Neural progenitor cell (in vitro differentiated cells): ENCODE results near the gene TP73. TPM values are rescaled to one million over a fixed set of nuclear protein-coding genes. Genes with fewer than 3 reads are reported as not detected.

Experiments
- DNase-seq: peaks from one replicate; pipeline ENCODE4 v3.0.0-alpha.2; 2016; ENCODE audit warnings: low spot score
- H2AFZ ChIP-seq: fragments of 200-600 bp; sonication (generic); replicated peaks from 2 replicates; pipeline ENCODE4 v1.6.1; 2016; ENCODE audit warnings: antibody characterized with exemption
- H3F3A ChIP-seq: fragments of 200-600 bp; sonication (generic); 2 replicates; pipeline ENCODE4 v1.6.1; 2016; ENCODE audit warnings: antibody characterized with exemption, low read depth
- H3K27ac ChIP-seq: fragments of 200-600 bp; sonication (generic); 2 replicates; pipeline ENCODE4 v1.5.1; 2016; ENCODE audit warnings: mild to moderate bottlenecking
- H3K27me3 ChIP-seq: fragments of 200-600 bp; sonication (generic); 2 replicates; pipeline ENCODE4 v1.6.1; 2016; ENCODE audit warnings: mild to moderate bottlenecking, moderate library complexity
- H3K36me3 ChIP-seq: fragments of 200-600 bp; sonication (generic); 2 replicates; pipeline ENCODE4 v1.5.1; 2016
- H3K4me1 ChIP-seq: fragments of 200-600 bp; sonication (generic); 2 replicates; pipeline ENCODE4 v1.6.1; 2016; ENCODE audit warnings: mixed run types
- H3K4me2 ChIP-seq: fragments of 200-600 bp; sonication (generic); 2 replicates; pipeline ENCODE4 v1.6.1; 2016
- H3K4me3 ChIP-seq: fragments of 200-600 bp; sonication (generic); 2 replicates; pipeline ENCODE4 v1.5.1; 2016
- H3K79me2 ChIP-seq: fragments of 200-600 bp; sonication (generic); 2 replicates; pipeline ENCODE4 v1.6.1; 2016; ENCODE audit warnings: low read depth
- H3K9ac ChIP-seq: fragments of 200-600 bp; sonication (generic); 2 replicates; pipeline ENCODE4 v1.6.1; 2016
- H3K9me3 ChIP-seq: fragments of 200-600 bp; sonication (generic); 2 replicates; pipeline ENCODE4 v1.5.1; 2016; ENCODE audit warnings: low read depth
- H4K20me1 ChIP-seq: fragments of 200-600 bp; sonication (generic); 2 replicates; pipeline ENCODE4 v1.6.1; 2016; ENCODE audit warnings: low read depth
- H3K27ac Mint-ChIP-seq: 3 replicates; pipeline ENCODE4 v1.8.0; 2021; ENCODE audit warnings: mixed read lengths
- H3K27me3 Mint-ChIP-seq: 2 replicates; pipeline ENCODE4 v1.8.0; 2022; ENCODE audit warnings: low read depth, mild to moderate bottlenecking, inconsistent platforms, moderate library complexity, mixed read lengths; ENCODE audit not compliant: insufficient read depth
- H3K36me3 Mint-ChIP-seq: 3 replicates; pipeline ENCODE4 v1.8.0; 2021; ENCODE audit warnings: mixed read lengths
- H3K4me1 Mint-ChIP-seq: 3 replicates; pipeline ENCODE4 v1.8.0; 2021; ENCODE audit warnings: mixed read lengths
- H3K4me3 Mint-ChIP-seq: 3 replicates; pipeline ENCODE4 v1.8.0; 2021; ENCODE audit warnings: mild to moderate bottlenecking, moderate library complexity, mixed read lengths
- H3K9me3 Mint-ChIP-seq: 3 replicates; pipeline ENCODE4 v1.8.0; 2020; ENCODE audit warnings: mixed read lengths
- EZH2 ChIP-seq: fragments of 200-600 bp; sonication (generic); IDR thresholded peaks from 2 replicates; pipeline ENCODE4 v1.6.1; 2017; ENCODE audit warnings: antibody characterized with exemption, mild to moderate bottlenecking, moderate library complexity
- EZH2phosphoT487 ChIP-seq: fragments of 200-600 bp; sonication (generic); IDR thresholded peaks from 2 replicates; pipeline ENCODE4 v1.6.1; 2017; ENCODE audit warnings: antibody characterized with exemption
- total RNA-seq: library from RNA; depleted of rRNA; stranded (reverse); fragments of >200 nt; gene quantifications from 2 replicates; pipeline ENCODE4 v1.2.3, GENCODE V29; 2015; ENCODE audit warnings: low replicate concordance
- TF ChIP-seq, protein P1 (sequence below): fragments of 200-600 bp; sonication (generic); IDR thresholded peaks from 2 replicates; pipeline ENCODE4 v1.5.1; 2017; ENCODE audit warnings: antibody characterized with exemption, mild to moderate bottlenecking

Gene TP73
- total RNA-seq, 1 donor from 2014 or later = not detected

DNA sequence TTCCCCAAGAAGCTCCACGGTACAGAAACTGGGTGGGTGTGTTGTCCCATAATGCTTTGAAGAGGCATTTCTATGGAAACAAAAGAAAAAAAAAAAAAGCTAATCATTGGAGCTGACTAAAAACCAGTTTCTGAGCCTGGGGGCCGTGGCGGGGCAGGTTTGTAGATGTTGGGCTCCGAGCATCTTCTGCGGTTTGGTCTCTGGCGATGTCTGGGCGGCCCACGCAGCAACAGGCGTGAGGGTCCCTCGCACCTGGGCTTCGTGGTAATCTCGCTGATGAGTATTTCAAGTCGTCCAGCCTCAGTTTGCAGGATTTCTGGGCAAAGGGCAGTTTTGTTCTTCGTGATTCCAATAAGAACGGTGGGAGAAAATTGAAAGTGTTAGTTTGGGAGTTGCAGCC is 6.8 kb downstream of the TP73 start:
- H3K9me3 Mint-ChIP-seq = no peaks in the 10 kb centered on the region
- Histone ChIP-seq H3K9me3 (no peaks in the 10 kb centered on the region), H3F3A (no peaks in the 10 kb centered on the region), H3K27ac (no peak overlapping the region), H3K27me3 (peaks cover 79% of the 10 kb centered on the region), H3K36me3 (no peaks in the 10 kb centered on the region), H3K4me2 (no peak overlapping the region), H3K4me1 (no peaks in the 10 kb centered on the region), H4K20me1 (no peaks in the 10 kb centered on the region), H3K4me3 (no peak overlapping the region), H2AFZ (no peak overlapping the region), H3K9ac (no peak overlapping the region), H3K79me2 (no peaks in the 10 kb centered on the region)
- H3K4me1 Mint-ChIP-seq = peaks cover 3% of the 10 kb centered on the region
- no peak overlapping the region for H3K4me3 Mint-ChIP-seq
- no peaks in the 10 kb centered on the region for H3K36me3 Mint-ChIP-seq
- no peak for DNase-seq
- H3K27me3 Mint-ChIP-seq = peaks cover 34% of the 10 kb centered on the region
- H3K27ac Mint-ChIP-seq = no peak overlapping the region
- TF ChIP-seq, protein P1, sequence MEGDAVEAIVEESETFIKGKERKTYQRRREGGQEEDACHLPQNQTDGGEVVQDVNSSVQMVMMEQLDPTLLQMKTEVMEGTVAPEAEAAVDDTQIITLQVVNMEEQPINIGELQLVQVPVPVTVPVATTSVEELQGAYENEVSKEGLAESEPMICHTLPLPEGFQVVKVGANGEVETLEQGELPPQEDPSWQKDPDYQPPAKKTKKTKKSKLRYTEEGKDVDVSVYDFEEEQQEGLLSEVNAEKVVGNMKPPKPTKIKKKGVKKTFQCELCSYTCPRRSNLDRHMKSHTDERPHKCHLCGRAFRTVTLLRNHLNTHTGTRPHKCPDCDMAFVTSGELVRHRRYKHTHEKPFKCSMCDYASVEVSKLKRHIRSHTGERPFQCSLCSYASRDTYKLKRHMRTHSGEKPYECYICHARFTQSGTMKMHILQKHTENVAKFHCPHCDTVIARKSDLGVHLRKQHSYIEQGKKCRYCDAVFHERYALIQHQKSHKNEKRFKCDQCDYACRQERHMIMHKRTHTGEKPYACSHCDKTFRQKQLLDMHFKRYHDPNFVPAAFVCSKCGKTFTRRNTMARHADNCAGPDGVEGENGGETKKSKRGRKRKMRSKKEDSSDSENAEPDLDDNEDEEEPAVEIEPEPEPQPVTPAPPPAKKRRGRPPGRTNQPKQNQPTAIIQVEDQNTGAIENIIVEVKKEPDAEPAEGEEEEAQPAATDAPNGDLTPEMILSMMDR = no peak

DNA sequence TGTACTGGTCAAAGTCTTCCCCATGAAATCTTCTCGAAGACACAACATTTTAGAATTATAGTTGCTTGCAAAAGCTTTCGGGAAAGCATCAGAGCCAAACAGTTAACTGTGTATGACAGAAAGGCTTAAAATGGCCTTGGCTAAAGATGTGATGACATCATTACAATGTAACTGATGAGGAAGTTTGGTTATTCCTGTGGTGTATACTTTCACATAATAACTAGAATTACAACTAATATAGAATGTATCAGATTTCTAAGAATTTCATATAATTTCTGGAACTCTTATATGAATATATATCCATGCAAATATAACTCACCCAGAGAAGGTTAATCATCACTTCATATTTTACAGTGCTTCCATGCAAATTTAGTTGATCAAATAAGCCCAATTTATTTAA is 8.4 kb downstream of the TP73 start:
- Histone ChIP-seq H3K79me2 (no peaks in the 10 kb centered on the region), H3K4me3 (no peak overlapping the region), H3K27me3 (peaks cover 63% of the 10 kb centered on the region), H3K9ac (no peak overlapping the region), H3K4me1 (no peaks in the 10 kb centered on the region), H3K4me2 (no peak overlapping the region), H3K9me3 (no peaks in the 10 kb centered on the region), H3F3A (no peaks in the 10 kb centered on the region), H4K20me1 (no peaks in the 10 kb centered on the region), H3K36me3 (no peaks in the 10 kb centered on the region), H2AFZ (no peak overlapping the region), H3K27ac (no peak overlapping the region)
- Mint-ChIP-seq H3K36me3 (no peaks in the 10 kb centered on the region), H3K4me3 (no peak overlapping the region), H3K27me3 (peaks cover 19% of the 10 kb centered on the region), H3K9me3 (no peaks in the 10 kb centered on the region), H3K4me1 (peaks cover 3% of the 10 kb centered on the region), H3K27ac (no peak overlapping the region)
- no peak for DNase-seq
- TF ChIP-seq EZH2phosphoT487 = no peak

DNA sequence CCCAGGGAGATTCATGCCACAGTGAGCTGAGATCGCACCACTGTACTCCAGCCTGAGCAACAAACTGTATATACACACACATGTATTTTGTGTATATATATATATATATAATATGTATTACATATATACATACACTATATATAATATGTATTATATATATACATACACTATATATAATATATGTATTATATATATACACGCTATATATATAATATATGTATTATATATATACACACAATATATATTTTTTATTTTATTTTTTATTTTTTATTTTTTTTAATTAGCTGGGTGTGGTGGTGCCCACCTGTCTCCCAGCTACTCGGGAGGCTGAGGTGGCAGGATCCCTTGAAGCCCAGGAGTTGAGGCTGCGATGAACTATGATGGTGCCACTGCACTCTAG is 9.3 kb downstream of the TP73 start:
- Mint-ChIP-seq H3K4me1 (peaks cover 9% of the 10 kb centered on the region), H3K4me3 (no peak overlapping the region), H3K36me3 (no peaks in the 10 kb centered on the region), H3K9me3 (no peaks in the 10 kb centered on the region), H3K27me3 (peaks cover 11% of the 10 kb centered on the region), H3K27ac (no peak overlapping the region)
- Histone ChIP-seq H3K4me3 (no peak overlapping the region), H3K36me3 (no peaks in the 10 kb centered on the region), H3K27ac (no peak overlapping the region), H3K9me3 (no peaks in the 10 kb centered on the region), H3K9ac (no peak overlapping the region), H3K79me2 (no peaks in the 10 kb centered on the region), H2AFZ (no peak overlapping the region), H3K4me2 (no peak overlapping the region), H3K4me1 (no peaks in the 10 kb centered on the region), H4K20me1 (no peaks in the 10 kb centered on the region), H3F3A (no peaks in the 10 kb centered on the region), H3K27me3 (peaks cover 54% of the 10 kb centered on the region)
- no peak for DNase-seq
- TF ChIP-seq, protein P1 = no peak
- no peak for TF ChIP-seq EZH2
- TF ChIP-seq EZH2phosphoT487 = no peak

DNA sequence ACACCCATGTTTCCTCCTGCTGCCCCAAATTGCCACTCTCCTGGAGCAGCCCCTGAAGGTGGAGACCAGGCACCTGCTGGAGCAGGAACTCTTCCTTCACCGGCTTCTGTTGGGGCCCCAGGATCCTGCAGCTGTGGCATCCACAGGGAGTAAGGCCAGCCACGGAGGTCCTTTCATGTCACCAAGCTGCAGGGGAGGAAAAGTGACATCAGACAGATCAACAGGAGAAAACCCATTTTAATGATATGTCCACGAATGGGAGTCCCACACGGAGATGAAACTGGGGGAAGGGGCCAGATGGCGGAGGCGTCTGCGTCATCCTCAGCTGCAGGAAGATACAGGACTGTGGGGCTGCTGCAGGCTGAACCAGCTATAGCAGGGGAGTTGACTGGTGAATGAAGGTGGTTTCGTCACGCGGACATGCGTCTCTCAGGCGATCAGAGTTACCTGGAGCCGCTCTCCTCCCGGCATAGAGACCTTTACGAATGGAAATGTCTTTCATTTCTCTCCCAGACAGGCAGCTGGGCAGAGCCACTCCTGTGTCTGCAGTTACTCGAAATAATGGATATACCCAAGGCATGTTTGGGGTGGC is 9.9 kb downstream of the TP73 start:
- H3K9me3 Mint-ChIP-seq = no peaks in the 10 kb centered on the region
- no peak overlapping the region for H3K4me3 Mint-ChIP-seq
- H3K4me1 ChIP-seq = no peaks in the 10 kb centered on the region
- H3K9ac ChIP-seq = no peak overlapping the region
- H3K79me2 ChIP-seq = no peaks in the 10 kb centered on the region
- no peaks in the 10 kb centered on the region for H4K20me1 ChIP-seq
- H3F3A ChIP-seq = no peaks in the 10 kb centered on the region
- TF ChIP-seq EZH2 (no peak), EZH2phosphoT487 (no peak)
- TF ChIP-seq, protein P1 = no peak
- no peak overlapping the region for H3K27ac ChIP-seq
- DNase-seq = no peak
- H3K27me3 ChIP-seq = peaks cover 52% of the 10 kb centered on the region
- H3K27ac Mint-ChIP-seq = no peak overlapping the region
- no peaks in the 10 kb centered on the region for H3K9me3 ChIP-seq
- H3K4me1 Mint-ChIP-seq = peaks cover 13% of the 10 kb centered on the region
- H2AFZ ChIP-seq = no peak overlapping the region
- no peak overlapping the region for H3K4me3 ChIP-seq
- H3K4me2 ChIP-seq = no peak overlapping the region
- H3K36me3 ChIP-seq = no peaks in the 10 kb centered on the region
- H3K36me3 Mint-ChIP-seq = no peaks in the 10 kb centered on the region
- peaks cover 11% of the 10 kb centered on the region for H3K27me3 Mint-ChIP-seq
